GM21367 (cell line): ENCODE results near the gene MPV17L2.
"Not testable (repeated sequence)": the region's sequence is repeated elsewhere in the genome, so short reads cannot be mapped to it uniquely, and the experiment has no call there.

Experiments
- ATAC-seq: cut with Tn5 transposase; IDR thresholded peaks from one replicate; pipeline ENCODE4 v1.9.1; 2021; ENCODE audit not compliant: unreplicated experiment

The MPV17L2 gene

GRCh38 chr19:18192673-18193387, at the start of gene MPV17L2:
Gene MPV17L2 (plus strand): TSS chr19:18193218. CDS start chr19:18193282, 64 bp downstream.
- peak; percentile 66 for ATAC-seq

DNA sequence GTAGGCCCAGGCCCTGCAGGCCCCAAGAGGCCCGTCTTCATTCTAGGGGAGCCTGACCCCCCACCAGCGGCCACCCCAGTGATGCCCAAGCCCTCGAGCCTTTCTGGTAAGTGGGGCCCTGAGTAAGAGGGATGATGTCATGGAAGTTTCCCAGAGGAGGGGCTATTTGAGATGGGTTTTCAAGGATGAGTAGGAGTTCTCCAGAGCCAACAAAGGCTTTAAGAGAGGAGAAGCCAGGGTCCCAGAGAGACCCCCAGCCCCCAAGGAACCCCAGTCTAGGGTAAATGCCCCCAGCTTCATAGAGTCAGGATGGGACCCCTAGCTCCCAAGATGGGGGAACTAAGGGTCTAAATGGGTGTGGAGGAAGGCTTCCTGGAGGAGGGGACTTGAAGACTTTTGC, 49.1 kb upstream of the MPV17L2 start:
- no peak for ATAC-seq

DNA sequence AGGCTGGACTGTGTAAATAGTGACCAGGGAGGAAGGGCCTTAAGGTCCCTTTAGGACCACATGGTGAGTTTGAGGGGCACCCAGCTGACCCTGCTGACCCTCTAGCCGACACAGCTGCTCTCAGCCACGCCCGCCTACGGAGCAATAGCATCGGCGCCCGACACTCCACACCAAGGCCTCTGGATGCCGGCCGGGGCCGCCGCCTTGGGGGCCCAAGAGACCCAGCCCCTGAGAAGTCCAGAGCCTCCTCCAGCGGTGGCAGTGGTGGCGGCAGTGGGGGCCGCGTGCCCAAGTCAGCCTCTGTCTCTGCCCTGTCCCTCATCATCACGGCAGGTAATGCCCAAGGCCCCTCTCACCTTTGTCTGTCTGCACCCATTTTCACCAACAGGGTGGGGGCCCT, 48.7 kb upstream of the MPV17L2 start:
- no peak for ATAC-seq

DNA sequence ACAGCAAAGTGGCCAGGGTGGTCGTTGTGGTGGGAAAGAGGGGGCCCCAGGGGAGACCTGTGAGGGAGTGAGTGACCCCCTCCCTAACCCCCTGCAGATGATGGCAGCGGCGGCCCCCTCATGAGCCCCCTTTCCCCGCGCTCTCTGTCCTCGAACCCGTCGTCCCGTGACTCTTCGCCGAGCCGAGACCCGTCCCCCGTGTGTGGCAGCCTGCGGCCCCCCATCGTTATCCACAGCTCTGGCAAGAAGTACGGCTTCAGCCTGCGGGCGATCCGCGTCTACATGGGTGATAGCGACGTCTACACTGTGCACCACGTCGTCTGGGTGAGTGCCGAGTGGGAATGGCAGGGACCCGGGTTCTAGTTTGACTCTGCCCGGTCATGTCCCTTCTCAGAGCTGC, 48.1 kb upstream of the MPV17L2 start:
- ATAC-seq: no peak

DNA sequence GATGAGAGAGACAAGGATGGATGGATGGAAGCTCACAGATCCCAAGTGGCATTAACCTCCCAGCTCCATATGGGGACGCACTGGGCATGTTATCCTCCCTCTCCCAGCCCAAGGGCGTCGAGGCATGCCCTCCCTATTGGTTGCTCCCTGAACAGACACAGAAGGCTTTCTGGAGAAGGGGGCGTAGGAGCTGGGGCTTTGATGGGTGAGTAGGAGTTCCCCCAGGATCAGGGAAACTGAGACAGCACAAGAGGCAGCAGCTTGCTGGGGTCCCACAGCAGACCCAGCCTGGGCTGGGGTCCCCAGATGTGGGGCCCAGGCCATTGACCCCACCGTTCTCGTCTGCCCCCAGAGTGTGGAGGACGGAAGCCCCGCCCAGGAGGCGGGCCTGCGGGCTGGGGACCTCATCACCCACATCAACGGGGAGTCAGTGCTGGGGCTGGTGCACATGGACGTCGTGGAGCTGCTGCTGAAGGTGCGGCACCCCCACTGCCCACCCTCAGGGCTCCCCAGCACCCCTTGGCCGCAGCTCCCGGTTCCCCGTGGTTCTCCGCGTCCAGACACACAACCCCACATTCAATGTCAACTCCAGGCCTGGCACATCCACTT, 47.5 kb upstream of the MPV17L2 start:
- ATAC-seq: no peak

- no peak for ATAC-seq
These were observed 45.6 kb upstream of the MPV17L2 start for GRCh38 chr19:18147396-18147795.

- no peak for ATAC-seq
These were observed 43.4 kb upstream of the MPV17L2 start for GRCh38 chr19:18149596-18149975.

GRCh38 chr19:18150776-18151624, 42.0 kb upstream of the MPV17L2 start:
- ATAC-seq: no peak

DNA sequence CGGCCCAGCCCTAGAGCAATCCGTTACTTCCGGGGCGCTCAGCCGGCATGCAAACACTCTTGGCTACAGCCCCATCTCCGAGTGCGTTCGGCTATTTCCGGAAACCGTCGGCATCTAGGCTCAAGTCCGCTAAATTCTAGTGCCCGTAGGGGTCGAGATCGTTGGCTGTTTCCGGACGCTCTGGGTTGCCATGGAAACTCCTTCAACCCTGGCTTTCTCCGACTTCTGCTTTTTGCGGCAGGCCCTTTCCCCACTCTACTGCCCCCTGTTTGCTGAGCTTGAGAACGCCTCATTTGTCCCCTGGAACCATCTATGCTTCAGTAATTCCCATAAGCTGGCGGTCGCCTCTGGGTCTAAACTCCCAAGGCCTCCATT, 40.6 kb upstream of the MPV17L2 start:
- ATAC-seq: peak; percentile 54

DNA sequence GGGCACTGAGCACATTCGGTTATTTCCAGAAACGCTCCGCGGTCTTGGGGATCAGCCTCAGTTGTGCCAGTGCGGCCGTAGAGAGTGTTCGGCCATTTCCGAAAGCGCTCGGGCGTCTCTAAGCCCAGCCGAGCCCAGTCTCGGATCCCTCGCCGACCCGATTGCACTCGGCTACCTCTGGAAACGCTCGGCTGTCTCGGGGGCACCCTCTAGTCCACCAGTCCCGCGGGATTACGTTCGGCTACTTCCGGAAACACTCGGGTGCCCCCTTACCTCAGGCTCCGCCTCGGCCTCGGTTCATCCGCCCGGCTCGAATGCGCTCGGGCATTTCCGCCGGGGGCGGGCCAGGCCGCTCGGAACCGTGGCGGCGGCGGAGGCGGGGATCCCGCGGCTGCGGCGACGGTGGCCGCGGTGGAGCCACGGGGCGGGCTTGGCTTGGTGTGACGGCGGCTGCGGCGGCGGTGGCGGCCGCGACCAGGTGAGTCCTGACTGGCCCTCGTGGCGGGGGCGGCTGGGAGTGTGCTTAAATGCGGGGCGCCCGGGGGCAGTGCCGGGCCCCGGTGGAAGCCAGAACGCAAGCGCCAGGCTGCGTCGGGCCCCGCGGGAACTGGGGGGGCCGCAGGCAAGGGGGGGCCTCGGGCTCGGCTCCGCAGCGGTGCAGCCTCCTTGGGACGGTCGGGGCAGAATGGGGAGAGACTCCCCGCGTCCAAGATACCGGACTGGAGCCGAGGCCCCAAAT, 40.0 kb upstream of the MPV17L2 start, which contains the start of gene PIK3R2:
TSS of gene PIK3R2 (plus strand) at position 347 of the 739 bp plus-strand sequence. CDS start 2,717 bp downstream, outside the sequence.
- peak; percentile 69 for ATAC-seq

GRCh38 chr19:18153556-18154134, 39.4 kb upstream of the MPV17L2 start:
- ATAC-seq: no peak

- ATAC-seq: no peak
These were observed 37.6 kb upstream of the MPV17L2 start for GRCh38 chr19:18155095-18156087.

- no peak for ATAC-seq
These were observed 36.8 kb upstream of the MPV17L2 start for GRCh38 chr19:18156268-18156667.

DNA sequence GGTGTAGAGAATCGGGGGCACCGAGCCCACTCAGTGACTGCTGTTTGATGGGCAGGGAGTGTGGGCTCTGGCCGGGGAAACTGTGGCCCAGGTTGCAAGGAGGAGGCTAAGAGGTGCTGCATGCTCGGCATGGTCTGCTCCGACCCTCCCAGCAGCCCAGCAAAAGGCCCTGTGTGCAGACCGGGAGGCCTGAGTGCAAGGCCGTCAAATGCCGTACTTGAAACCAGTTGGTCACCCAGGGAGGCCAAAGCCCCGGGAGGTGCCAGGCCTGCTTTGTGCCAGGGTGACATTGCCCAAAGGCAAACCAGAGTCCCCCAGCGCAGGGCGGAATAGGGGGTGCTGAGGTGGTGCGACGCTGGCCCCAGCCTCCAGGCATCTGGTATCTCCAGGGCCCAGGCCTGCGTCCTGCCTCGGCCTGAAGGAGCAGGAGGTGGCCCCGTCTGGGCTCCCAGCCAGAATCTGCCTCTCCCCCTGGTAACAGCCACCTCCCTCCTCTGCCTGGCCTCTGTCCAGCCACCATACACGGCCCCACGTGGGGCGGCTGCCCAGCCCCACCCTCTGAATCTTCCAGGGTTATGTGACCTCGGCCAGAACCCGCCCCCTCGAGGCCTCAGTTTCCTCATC, 36.1 kb upstream of the MPV17L2 start:
- ATAC-seq: no peak

- ATAC-seq: no peak
These were observed 35.5 kb upstream of the MPV17L2 start for GRCh38 chr19:18157465-18158063.

GRCh38 chr19:18158467-18158866, 34.6 kb upstream of the MPV17L2 start:
- ATAC-seq: no peak

GRCh38 chr19:18159059-18159616, 33.9 kb upstream of the MPV17L2 start:
- ATAC-seq: not testable (repeated sequence)

GRCh38 chr19:18159810-18160209, 33.2 kb upstream of the MPV17L2 start:
- ATAC-seq: no peak
